Measurements from ENCODE around the gene COA8.
"Not testable (repeated sequence)": the region's sequence is repeated elsewhere in the genome, so short reads cannot be mapped to it uniquely, and the experiment has no call there.

The COA8 gene

DNA sequence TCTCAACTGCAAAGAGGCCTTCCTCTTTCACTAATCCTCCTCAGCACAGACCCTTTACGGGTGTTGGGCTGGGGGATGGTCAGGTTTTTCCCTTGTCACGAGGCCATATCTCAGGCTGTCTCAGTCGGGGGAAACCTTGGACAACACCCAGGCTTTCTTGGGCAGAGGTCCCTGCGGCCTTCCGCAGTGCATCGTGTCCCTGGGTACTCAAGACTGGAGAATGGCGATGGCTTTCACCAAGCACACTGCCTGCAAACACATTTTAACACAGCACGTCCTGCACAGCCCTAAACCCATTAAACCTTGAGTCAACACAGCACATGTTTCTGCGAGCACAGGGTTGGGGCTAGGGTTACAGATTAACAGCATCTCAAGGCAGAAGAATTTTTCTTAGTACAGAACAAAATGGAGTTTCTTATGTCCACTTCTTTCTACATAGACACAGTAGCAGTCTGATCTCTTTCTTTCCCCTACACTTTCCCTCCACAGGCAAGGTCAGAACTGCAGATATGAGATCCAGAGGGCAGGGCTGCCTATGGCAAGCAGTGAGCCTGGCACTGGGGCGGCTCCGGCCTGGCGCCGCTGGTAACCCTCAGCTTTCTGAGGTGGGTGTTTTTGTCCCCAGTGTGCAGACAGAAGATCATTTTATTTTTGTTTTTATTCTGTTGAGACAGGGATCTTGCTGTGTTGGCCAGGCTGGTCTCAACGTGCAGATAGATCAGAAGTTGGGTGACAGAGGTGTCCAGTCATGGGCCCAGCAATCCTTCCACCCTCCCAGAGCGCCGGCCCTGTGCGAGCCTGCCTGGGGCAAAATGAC, 37.1 kb upstream of the COA8 start:
- in situ Hi-C loops (cut with HindIII; ENCODE audit: low sequenced_read_pairs): not testable (repeated sequence)

DNA sequence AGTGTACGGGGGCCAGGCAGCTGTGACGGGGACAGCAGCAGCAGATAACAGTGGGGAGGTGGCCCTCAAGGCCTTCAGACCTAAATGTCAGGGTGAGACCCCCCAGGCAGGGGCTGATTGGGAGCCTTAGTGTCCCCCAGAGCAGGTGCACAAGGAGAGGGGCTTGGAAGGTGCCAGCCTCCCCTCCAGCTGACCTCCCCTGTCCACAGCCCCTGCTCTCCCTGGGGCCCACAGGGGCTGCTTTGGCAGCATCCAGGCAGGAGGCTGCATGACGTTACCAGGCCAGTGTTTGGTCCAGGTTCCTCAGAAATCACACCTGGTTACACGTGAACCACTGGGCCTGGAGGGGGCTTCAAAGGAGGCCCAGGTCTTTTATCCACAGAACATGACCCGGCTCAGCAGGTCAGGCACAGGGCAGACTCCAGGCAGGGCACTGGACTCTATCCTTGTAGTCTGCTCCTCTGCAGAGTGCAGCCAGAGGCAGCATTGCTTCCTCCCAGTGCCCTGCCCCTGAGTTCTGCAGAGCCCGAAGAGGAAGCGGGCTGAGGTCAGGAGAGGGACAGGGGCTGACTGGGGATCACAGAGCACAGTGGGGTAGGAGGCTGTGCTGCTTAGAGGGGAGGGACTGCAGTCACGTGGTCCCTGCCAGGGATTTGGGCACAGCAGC, 36.4 kb upstream of the COA8 start:
- in situ Hi-C loops (cut with HindIII; ENCODE audit: low sequenced_read_pairs): no loop called here

DNA sequence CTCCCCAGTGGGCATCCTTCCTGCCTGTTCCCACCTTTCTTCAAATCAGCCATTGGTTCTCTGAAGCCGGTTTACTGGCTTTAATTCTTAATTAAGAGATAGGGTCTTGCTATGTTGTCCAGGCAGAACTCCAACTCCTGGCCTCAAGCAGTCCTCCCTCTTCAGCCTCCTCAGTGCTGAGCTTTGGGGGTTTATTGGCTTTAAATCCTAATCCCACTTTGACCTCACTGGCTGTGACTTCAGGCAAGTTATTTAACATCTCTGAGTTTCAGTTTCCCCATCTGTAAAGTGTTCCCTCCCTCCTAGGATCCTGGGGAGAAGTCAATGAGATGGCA, 35.9 kb upstream of the COA8 start:
- in situ Hi-C loops (cut with HindIII; ENCODE audit: low sequenced_read_pairs): no loop called here

DNA sequence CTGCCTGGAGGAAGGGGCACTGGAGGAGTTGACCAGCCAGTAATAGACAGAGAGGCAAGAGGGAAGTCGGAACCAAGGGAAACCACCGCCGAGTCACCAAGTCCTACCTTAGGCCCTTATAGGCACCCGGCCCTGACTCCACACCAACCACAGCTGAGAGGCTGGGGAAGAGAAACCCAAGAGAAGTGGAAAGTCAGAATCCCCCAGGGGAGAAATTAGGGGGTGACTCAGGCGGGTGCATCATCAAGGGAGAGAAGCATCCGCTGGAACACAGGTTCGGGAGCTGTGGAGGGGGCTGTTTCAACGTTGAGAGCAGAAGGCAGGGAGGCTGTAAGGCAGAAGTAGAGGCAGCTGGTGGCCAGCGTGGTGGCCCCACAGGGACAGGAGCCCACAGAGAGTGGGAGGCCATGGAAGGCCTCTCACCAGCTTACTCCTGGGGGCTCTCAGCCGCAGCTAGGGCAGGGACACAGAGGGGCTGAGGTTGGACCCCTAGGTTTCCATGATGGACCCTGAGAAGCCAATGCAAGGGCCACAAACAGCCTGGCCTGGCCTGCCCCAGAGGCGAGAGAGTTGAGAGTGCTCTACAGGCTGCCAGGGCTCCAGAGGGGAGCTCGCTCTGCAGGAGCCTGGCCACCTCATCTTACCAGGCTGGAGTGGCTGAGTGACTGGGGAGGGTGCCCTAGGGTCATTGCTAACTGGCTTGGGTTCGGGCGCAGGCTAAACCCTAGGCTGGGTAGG, 35.2 kb upstream of the COA8 start:
- in situ Hi-C loops (cut with HindIII; ENCODE audit: low sequenced_read_pairs): no loop called here

DNA sequence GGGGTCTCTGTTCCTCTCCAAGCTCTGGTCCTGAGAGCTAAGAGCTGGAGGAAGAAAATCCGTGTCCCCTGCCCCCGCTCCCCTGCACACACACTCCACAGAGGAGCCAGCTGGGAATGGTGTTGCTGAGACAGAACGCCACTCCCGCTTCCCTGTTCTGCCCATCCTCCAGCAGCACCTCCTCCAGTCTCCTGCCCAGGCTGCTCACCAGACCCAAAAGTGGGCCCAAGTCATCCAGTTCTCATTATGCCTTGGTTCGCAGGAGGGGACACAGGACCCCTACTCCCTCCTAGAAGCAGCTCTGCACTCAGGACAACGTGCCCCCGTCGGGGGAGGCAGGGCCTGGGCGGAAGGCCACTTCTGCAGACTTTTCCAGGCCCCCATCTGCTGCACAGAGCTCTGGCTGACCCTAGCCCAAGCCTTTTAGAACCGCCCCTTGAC, 34.6 kb upstream of the COA8 start:
- in situ Hi-C loops (cut with HindIII; ENCODE audit: low sequenced_read_pairs): no loop called here

DNA sequence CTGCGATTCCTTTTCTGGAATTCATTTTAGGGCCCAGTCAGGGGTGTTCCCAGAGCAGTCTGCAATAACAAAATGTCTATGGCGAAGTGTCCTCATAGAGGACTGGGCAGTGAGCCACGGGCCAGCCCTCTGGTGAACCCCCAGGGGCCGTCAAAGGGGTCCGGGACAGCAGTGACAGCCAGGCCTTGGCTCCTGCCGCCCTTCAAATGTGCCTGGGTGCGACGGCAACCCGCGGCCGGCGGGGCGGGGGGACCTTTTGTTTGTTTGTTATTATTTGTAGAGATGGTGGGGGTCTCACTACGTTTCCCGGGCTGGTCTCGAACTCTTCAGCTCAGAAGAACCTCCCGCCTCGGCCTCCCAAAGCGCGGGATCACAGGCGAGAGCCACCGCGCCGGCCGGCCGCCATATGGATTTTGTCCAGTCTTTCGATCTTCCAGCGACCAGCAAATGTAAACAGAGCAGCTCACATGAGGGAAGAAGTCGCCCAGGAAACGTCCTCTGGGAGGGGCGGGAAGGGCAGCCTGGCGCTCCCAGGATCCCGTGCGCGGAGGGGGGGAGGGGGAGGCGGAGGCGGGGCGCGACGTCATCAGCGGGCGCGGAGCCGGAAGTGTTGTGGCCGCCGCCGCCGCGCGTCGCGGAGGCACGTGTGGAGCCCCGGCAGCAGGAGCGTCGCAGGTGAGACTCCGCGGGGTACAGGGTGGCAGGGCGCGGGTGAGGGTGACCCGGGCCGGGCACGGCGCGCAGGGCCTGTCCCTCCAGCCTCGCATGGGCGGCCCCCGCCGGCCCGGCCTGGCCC, 34.0 kb upstream of the COA8 start, which contains the start of gene TRMT61A:
TSS of gene TRMT61A (plus strand) at position 610 of the 796 bp plus-strand sequence. CDS start 783 bp downstream, outside the sequence.
- in situ Hi-C loops (cut with HindIII; ENCODE audit: low sequenced_read_pairs): no loop called here

DNA sequence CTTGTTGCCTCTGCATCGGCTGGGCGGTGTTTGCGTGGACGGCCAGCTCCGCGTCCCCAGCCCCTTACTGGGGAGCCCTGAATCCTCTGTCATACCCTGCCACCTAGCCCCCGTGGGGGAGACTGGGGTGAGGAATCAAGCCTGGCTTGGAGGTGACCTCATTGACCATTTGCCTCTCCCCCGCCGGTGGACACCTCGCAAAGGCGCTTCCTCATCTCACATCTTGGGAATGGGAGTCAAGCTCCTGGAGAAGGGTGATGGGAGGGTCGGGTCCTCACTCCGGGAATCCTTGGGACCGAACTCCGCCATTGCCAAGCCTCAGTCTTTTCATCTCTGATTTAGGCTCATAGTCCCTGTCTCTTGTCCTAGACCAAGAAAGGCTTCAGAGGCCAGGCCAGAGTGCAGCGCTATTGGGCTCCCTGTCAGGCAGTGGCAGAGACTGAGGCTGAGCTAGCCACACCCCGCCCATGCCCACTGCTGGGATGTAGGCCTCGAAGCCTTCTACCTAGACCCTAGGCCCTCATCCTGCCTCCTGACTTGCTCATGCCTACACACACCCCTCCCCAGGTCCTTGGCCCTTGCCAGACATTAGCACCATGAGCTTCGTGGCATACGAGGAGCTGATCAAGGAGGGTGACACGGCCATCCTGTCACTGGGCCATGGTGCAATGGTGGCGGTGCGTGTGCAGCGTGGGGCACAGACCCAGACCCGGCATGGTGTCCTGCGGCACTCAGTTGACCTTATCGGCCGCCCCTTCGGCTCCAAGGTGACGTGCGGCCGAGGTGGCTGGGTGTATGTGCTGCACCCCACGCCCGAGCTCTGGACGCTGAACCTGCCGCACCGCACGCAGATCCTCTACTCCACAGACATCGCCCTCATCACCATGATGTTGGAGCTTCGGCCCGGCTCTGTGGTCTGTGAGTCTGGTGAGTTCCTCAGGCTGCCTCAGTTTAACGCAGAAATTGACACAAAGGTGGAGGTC, 33.1 kb upstream of the COA8 start:
- in situ Hi-C loops (cut with HindIII; ENCODE audit: low sequenced_read_pairs): no loop called here

DNA sequence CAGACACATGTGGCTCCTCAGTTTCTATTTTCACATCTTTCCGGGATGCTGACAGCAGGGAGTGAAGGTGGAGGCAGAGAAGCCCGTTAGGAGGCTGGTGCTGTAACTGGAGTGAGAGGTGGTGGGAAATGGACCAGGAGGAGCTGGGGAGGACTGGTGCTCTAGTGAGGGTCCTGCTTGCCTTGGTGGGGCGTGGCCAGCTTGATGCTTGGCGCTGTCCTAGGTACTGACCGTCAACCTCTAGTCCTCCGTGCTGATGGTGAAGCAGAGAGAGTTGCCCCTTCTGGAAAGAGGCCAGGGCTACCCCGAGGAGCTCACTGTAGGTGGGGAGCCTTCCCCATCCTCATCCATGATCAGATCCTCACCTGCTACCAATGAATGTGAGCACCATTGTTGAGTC, 32.4 kb upstream of the COA8 start:
- in situ Hi-C loops (cut with HindIII; ENCODE audit: low sequenced_read_pairs): no loop called here

DNA sequence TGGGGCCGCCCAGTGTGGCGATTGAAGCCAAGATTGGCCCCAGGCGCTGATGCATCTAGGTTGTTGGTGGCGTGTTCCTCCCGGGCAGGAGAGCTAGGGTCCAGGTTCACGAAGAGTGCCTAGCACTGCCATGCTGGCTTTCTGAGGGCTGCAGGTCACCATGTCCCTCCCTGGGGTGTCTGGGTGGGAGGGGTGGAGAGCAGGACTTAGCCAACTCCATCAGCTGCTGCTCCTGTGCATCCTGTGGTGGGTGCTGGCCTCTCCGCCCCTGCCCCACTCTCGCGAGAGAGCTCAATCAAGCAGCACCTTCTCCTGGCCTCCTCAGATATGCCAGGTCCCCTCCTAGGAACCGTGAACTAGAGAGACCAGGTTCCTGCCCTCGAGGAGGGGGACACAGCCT, 31.9 kb upstream of the COA8 start:
- in situ Hi-C loops (cut with HindIII; ENCODE audit: low sequenced_read_pairs): no loop called here

DNA sequence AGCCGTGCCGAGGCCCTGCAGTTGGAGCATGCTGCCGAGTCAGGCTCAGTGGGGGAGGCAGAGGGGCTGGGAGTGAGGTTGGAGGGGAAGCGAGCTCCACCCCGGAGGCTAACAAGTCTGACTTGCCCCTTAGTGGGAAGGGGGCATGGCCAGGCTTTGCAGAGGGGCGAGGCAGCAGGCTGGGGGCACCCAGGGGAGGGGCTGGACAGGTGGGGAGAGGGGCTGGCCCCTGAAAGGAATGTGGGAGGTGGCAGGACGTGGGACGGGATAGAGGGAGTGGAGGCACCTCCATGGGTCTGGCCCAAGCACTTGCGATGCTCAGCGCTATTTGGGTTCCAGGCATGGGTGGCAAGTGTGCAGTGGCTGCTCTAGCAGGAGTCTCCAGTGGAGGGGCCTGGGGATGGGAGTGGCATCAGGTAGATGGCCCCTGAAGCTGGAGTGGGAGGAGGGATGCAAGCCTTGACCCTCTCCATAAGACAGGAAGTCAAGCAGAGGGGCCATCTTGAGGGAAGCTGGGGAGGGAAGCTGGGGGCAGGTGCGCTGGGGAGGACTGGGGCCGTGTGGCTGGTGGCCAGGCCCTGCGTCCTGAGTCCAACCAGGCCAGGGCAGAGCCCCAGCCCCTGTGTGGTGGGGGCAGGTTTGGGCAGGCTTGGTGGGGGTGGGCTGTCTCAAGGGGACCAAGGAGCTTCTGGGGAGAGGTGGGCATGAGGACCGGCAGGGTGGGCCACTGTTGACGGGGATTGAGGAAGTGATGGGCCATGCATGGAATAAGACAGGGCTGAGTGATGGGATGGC, 31.1 kb upstream of the COA8 start:
- in situ Hi-C loops (cut with HindIII; ENCODE audit: low sequenced_read_pairs): no loop called here

DNA sequence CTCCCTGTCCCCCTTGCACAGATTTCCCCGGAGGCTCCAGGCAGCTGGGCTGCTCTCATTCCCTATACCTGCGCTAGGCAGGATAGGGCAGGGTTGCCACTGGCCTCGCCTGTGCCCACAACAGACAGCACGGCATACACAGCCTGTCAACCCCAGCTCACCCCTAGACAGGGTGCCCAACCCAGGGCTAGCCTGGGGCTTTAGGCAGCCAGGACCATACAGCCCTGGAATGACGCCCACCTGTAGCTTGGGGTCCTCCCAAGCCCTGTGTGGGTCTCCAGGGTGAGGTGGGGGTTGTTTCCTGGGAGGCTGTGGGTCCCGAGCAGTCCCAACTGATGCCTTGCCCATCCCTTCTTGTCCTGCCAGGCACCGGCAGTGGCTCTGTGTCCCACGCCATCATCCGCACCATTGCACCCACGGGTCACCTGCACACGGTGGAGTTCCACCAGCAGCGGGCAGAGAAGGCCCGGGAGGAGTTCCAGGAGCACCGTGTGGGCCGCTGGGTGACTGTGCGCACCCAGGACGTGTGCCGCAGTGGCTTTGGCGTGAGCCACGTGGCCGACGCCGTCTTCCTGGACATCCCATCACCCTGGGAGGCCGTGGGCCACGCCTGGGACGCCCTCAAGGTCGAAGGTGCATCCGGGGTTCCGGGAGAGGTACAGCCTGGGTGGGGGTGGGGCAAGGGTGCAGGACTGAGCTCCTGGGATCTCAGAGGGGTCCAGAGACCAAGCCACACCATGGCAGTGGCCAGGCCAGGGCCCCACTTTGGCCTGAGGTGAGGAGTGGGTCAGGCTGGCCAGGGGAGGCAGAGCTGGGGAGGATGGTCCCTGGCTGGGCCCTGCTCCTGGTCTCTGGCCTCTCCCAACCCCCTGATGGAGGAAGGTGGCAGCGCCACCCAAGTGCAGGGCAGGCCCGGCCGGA, 30.3 kb upstream of the COA8 start:
- in situ Hi-C loops (cut with HindIII; ENCODE audit: low sequenced_read_pairs): no loop called here

DNA sequence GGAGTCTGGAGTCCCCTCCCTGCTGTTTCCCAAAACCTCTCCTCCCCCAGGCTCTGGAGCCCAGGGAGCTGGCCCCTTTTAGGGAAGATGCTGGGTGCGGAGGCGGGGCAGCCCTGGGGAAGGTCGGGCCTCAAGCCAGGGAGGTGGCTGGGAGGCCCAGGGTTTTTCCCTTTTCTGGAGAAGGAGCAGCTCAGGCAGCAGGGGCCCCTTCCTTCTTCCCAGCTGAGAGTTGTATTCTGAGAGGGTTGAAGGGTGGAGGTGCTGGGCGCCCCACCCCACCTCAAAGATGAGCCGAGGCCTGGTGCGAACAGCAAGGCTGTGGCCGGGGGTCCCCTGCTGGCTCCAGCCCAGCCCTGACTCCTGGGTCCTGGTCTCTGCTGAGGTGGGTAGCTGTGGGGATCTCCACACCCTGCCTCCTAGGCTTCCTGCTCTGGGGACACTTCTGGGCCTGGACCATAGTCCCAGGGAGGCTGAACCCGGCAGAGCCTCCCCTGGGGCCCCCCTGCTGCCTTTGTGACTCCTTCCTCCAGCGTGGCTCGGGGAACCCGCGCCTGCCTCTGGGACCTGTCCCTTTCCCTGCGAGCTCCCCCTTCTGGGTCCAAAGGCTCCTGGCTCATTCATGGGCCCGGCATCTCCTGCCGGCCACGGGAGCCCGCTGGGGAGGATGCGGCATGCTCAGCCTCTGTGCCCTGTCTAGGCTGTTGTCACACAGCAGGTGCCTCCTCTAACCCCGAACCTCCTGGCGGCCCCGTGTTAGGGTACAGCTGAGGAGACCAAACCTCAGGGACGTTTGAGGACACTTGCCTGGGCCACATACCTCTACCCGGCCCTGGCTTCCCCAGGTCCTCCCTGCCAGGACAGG, 29.4 kb upstream of the COA8 start:
- in situ Hi-C loops (cut with HindIII; ENCODE audit: low sequenced_read_pairs): no loop called here

DNA sequence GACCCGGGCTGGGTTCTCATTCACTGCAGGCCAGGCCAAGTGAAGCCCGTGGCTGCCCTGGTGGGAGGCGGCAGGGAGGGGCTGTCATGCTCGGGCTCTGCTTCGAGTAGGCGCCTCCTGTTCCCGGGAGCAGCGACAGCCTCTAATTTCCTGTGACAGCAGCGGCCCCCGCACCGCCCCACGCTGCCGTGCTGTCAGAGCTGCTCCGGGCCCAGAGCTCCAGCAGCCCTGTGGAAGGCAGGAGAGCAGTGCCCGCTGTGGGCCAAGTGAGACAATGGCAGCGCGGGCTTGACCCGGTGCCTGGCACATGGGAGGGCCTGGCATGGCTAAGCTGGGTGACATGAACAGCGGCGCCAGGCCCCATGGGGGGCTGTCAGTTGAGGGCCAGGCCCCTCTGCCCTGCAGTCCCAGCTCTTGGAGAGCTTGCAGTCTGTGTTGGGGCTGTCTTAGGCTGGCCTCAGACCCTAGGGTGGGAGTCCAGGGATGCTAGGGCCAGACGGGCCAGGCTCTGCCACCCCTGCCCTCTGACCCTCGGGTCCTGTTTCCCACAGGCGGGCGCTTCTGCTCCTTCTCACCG, 28.7 kb upstream of the COA8 start:
- in situ Hi-C loops (cut with HindIII; ENCODE audit: low sequenced_read_pairs): no loop called here

DNA sequence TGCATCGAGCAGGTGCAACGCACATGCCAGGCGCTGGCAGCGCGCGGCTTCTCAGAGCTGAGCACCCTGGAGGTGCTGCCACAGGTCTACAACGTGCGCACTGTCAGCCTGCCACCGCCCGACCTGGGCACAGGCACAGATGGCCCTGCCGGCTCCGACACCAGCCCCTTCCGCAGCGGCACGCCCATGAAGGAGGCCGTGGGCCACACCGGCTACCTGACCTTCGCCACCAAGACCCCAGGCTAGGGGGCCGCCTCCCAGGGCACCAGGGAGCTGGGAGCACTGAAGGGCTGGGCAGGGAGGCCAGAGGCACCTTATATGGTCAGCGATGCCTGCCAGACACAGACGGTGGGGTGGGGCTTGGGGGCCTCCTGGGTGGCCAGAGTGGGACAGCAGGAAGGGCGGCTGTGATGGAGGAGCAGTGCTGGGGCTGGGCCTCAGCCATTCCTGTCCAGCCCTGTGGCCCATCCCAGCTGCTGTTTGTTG, 28.1 kb upstream of the COA8 start:
- in situ Hi-C loops (cut with HindIII; ENCODE audit: low sequenced_read_pairs): no loop called here

DNA sequence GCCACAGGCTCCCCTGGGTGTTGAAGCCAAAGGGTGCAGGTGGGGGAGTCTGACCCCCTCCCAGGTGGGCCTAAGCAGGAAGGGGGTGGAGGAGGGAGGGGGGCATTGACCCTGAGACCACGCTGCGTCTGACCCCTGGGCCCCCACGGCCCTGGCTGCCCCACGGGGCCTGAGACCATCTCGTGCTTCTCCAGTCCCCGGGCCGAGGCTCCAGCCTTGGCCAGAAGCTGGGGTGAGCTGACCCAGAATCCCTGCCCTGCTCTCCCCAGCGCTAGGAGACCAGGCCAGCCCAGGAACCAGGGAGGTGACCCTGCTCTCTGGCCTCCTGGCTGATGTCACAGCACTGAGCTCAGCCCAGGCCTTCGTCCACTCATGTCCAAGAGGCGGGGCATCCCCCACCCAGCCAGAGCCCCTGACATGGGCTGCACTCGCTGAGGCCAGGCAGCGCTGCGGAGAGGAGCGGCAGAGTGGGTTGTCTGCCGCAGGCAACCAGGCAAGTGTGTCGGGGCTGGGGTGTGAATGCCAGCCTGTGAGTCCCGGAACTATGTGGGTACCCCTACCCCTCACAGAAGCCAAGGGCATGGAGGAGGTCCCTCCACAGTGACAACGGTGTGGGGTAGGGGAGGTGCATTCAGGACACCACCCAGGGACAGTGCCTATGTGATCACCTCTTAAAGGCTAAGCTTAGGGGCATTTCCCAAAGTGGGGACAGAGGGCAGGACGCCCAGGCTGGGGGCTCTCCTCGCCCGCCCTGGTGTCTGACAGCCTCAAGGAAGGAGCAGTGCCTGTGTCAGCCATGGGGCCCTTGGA, 27.5 kb upstream of the COA8 start:
- in situ Hi-C loops (cut with HindIII; ENCODE audit: low sequenced_read_pairs): no loop called here
